ENCODE measurements around the gene SERPINB7. TPM values are rescaled to one million over a fixed set of nuclear protein-coding genes. Genes with fewer than 3 reads are reported as not detected.

Gene SERPINB7
- total RNA-seq, 1 experiment from 2014 or later: not detected

DNA sequence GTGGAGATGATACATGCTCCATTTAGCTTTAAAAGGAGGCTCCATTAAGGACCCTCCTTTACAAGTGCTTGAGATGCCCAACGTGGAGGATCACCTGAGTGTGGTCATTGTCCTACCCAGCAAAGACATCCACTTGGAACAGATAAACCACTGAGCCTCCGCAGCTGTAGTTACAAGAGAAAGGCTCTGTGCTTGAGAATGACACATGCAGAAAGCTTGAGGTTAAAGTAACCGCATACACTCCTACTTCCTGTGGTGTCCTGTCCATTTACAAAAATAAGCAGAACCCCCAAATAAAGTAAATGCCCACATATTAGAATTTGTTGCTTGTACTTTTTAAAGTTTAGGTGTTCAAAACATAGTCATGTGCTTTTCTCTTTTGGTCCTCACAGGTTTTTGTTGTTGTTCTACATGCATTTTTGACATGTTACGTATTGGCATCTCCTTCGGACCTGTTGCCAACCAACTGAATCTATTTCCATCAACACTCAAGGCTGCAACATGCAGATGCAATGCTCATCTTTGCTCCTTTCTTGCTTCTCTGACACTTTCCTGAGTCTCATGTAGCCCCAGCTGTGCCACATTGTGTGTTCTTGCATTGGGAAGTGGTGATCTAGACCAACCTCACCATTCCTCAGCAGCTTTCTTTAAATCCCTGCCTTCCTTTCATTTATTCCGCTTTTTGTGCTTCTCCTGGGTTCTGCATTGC, 56.0 kb downstream of the SERPINB7 start:
- H3K4ac ChIP-seq (ENCODE audit: low read depth, low read length): no peak overlapping the region
- H3K79me2 ChIP-seq (ENCODE audit: insufficient read depth, low read length): no peaks in the 10 kb centered on the region
- H2AK5ac ChIP-seq (ENCODE audit: insufficient read length, low read length): no peak overlapping the region
- no peaks in the 10 kb centered on the region for H3K23me2 ChIP-seq (ENCODE audit: insufficient read length, low read depth, low read length, poor library complexity, severe bottlenecking)
- no peak overlapping the region for H4K8ac ChIP-seq (replicated peaks; ENCODE audit: insufficient read length, low read depth, low read length)
- no peaks in the 10 kb centered on the region for H4K20me1 ChIP-seq (ENCODE audit: control insufficient read depth, insufficient read depth, insufficient read length)
- H2BK20ac ChIP-seq (ENCODE audit: low read depth, low read length, poor library complexity, severe bottlenecking): no peak overlapping the region
- H3K27ac ChIP-seq (ENCODE audit: insufficient read length, low read depth, low read length): no peak overlapping the region
- Mint-ChIP-seq H3K36me3 (ENCODE audit: insufficient read depth in 1 of 3, low read depth in 3 of 3) (no peaks in the 10 kb centered on the region), H3K4me1 (no peaks in the 10 kb centered on the region; a peak in 1 of 4 replicates), H3K27ac (no peak overlapping the region), H3K9me3 (no peaks in the 10 kb centered on the region), H3K4me3 (no peak overlapping the region), H3K27me3 (ENCODE audit: low read depth) (no peaks in the 10 kb centered on the region)
- H3K14ac ChIP-seq (ENCODE audit: insufficient read depth, low read length): no peak overlapping the region
- H2BK120ac ChIP-seq (ENCODE audit: low read depth, low read length, poor library complexity, severe bottlenecking): no peak overlapping the region
- DNase-seq: no peak
- no peak overlapping the region for H2BK5ac ChIP-seq (ENCODE audit: insufficient read length, low read length)
- H3K4me1 ChIP-seq (ENCODE audit: insufficient read depth, low read length): no peaks in the 10 kb centered on the region
- H3K9ac ChIP-seq (ENCODE audit: extremely low read depth, insufficient read length, low read length): no peak overlapping the region
- H3K56ac ChIP-seq (ENCODE audit: insufficient read length, low read depth, low read length): no peak overlapping the region
- H3K18ac ChIP-seq (ENCODE audit: insufficient read length, low read depth, low read length): no peak overlapping the region
- H3K79me1 ChIP-seq (ENCODE audit: insufficient read depth, low read depth, low read length, poor library complexity, severe bottlenecking): no peaks in the 10 kb centered on the region
- no peaks in the 10 kb centered on the region for H3K27me3 ChIP-seq (ENCODE audit: insufficient read depth, low read length)
- no peak overlapping the region for H4K91ac ChIP-seq (ENCODE audit: insufficient read length, low read depth, low read length)
- H3K23ac ChIP-seq (ENCODE audit: insufficient read length, low read depth, low read length): no peak overlapping the region
- no peak overlapping the region for H2BK12ac ChIP-seq (ENCODE audit: insufficient read length, low read depth, low read length)
- H3K9me3 ChIP-seq (ENCODE audit: control insufficient read depth, low read depth, low read length): no peaks in the 10 kb centered on the region
- TF ChIP-seq CTCF (conservative IDR thresholded peaks at IDR 0.05): no peak
- no peak overlapping the region for H2BK15ac ChIP-seq (ENCODE audit: low read depth, low read length)
- WGBS (ENCODE audit: extremely low coverage, insufficient read length, low lambda C conversion rate): no CpG with 5 or more reads among the region's 6 CpGs
- no peak overlapping the region for H3K4me2 ChIP-seq (ENCODE audit: insufficient read depth, insufficient read length, low read length)
- no peak overlapping the region for H4K5ac ChIP-seq (ENCODE audit: insufficient read length, low read depth, low read length)
- H2AFZ ChIP-seq (ENCODE audit: low read length): no peak overlapping the region
- H3T11ph ChIP-seq (ENCODE audit: low read length): no peak overlapping the region

Data from H9 (cell line).